Medulla oblongata (tissue), 1 donor: ENCODE results near the gene PRKCI.
"Not testable (repeated sequence)": the region's sequence is repeated elsewhere in the genome, so short reads cannot be mapped to it uniquely, and the experiment has no call there.

ENCODE experiments used
- DNase-seq: peaks from one replicate; pipeline ENCODE4 v3.0.0-alpha.2; 2015; ENCODE audit errors: extremely low spot score

The PRKCI gene

GRCh38 chr3:170338690-170339340 is 116.6 kb downstream of the PRKCI start:
- DNase-seq = no peak

GRCh38 chr3:170342273-170342672 is 120.0 kb downstream of the PRKCI start:
- DNase-seq = not testable (repeated sequence)

- DNase-seq = not testable (repeated sequence)
These were observed 121.6 kb downstream of the PRKCI start for GRCh38 chr3:170343859-170344258.

- DNase-seq = no peak
These were observed 122.7 kb downstream of the PRKCI start for GRCh38 chr3:170344971-170345370.

- no peak for DNase-seq
These were observed 124.5 kb downstream of the PRKCI start for GRCh38 chr3:170346481-170347392.

- no peak for DNase-seq
These were observed 128.5 kb downstream of the PRKCI start for GRCh38 chr3:170350515-170351413.

GRCh38 chr3:170352936-170353335 is 130.7 kb downstream of the PRKCI start:
- DNase-seq = no peak

GRCh38 chr3:170353485-170353884 is 131.3 kb downstream of the PRKCI start:
- no peak for DNase-seq

GRCh38 chr3:170354760-170355159 is 132.5 kb downstream of the PRKCI start:
- no peak for DNase-seq
